Limb (tissue), 2 donors: ENCODE measurements around the gene CRACR2A.

ENCODE experiments used
- DNase-seq, 2 donors: peaks; one replicate each; pipeline ENCODE4 v3.0.0-alpha.2; 2016; ENCODE audit errors: extremely low spot score in 2 of 2

The CRACR2A gene

GRCh38 chr12:3622021-3622821, 130.7 kb downstream of the CRACR2A start:
- DNase-seq = peak in 1 of 2 donors; percentile 53

DNA sequence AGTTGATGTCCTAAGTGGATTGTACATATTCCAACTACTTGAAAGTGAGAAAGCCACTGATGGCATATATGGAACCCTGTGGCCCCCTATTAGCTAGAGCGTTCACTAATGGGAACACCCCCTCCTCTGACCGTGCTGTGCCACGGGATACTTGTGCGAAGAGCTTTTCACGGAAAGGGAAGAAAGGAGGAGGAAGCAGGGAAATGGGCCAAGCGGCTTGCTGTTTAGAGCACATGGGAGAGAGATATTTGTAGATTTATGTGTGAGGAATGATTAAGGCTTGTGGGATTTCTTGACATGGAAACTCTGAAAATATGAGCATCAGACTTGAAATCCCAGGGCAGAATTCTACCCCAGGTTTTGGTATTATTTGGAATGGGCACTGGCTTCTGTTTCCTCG, 132.1 kb downstream of the CRACR2A start:
- no peak for DNase-seq

GRCh38 chr12:3617565-3617964, 135.3 kb downstream of the CRACR2A start:
- DNase-seq = no peak

DNA sequence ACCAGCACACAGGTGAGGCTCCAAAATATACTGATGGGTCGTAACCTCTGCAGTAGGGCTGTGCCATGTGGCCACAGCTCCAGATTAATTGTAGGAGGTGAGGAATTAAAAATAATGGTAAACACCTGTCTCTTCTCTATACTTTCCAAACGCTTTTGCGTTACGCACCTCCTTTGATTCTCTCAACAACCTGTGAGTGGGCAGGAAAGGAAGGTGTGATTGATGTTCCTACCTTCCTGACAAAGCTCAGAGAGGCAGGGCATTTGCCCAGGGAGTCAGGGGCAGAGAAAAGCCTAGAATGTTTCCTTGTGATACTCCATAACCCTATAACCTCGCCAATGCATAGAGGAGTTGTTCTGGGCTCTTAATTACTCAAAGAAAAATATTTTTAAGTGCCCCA, 137.0 kb downstream of the CRACR2A start:
- DNase-seq = no peak

GRCh38 chr12:3614806-3615466, 138.0 kb downstream of the CRACR2A start:
- DNase-seq = no peak

- no peak for DNase-seq
Measured at GRCh38 chr12:3613641-3614395, 139.1 kb downstream of the CRACR2A start.

DNA sequence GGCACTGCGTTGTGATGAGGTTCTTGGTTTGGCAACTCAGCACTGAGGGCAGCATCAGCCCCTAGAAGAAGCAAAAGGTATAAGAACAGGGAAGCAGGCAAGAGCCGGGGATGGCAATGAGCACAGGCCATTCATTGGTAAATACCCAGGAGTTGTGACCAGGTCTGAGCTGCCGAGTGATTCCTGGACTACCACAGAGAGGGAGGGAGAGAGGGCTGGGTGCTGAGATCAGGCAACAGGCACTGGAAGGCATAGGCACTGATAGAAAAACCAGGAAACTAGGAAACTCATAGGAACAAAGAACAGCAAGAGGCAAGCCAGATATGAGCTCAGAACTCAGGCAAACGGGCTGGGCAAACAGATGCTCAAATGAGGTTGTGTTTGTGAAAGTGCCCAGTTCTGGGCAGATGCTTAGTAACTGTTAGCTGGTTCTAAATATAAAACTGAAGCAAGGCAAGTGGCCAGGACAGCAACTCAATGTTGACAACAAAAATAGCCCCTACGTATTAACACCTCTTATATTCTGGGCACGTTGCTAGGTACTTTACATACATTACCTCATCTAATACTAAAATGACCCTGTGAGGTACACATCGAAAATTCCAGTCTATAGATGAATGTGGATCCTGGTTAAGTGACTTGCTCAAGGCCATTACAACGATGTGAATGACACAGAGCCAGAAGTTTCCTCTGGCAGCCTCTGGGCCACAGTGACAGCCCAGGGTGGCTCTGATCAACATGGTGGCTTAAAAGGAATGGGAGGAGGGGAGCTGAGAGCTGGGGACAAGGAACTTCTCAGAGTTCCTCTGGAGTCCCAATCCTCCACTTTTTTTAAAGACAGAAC, 140.8 kb downstream of the CRACR2A start:
- no peak for DNase-seq

DNA sequence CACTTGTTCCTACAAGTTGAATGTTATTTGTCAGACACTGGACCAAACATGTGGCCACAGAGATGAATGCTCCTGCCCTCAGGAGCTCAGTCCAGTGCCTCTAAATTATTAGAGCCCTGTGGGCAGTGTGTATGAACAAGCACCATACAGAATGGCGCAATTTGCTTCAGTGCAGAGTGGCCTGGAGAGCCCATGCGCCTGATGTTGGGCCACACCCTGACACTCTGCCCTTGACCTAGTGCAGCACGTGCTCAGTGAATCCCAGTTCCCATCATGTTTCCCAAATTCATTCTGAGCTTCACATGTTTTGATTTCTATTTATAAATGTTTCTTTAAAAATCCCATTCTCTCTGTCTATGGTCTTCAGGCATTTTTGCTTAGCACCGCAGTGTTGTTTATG, 145.1 kb downstream of the CRACR2A start:
- no peak for DNase-seq

DNA sequence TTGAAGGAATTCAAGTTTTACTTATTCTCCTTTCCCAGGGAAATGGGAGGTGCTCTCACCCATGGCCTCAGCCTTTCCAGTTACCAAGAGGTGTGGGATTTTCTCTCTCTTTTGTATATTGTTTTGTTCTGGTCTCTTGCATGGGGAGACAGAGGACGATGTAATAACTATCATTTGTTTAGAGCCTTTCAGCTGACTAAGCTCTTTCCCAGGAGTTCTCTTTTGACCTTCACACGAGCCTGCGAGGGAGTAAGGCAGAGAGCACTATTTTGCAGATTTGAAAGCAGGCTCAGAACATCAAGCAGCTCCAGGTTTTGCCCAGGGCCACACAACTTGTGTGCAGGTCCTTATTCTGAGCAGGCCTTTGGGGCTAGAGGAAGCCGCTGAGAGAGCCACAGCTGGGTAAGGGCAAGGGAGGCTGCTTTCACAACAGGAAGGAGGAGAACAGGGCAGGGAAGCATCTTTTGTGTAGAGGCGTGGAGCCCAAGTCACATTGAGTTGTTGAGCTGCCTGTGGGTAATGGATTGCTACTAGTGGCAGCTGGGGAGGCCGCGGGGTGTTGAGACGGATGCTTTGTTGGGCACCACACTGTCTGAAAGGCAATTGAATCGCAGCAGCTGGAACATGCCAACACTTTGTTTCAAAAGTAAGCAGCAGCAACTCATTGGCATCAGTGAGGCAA, 145.7 kb downstream of the CRACR2A start:
- DNase-seq = no peak

DNA sequence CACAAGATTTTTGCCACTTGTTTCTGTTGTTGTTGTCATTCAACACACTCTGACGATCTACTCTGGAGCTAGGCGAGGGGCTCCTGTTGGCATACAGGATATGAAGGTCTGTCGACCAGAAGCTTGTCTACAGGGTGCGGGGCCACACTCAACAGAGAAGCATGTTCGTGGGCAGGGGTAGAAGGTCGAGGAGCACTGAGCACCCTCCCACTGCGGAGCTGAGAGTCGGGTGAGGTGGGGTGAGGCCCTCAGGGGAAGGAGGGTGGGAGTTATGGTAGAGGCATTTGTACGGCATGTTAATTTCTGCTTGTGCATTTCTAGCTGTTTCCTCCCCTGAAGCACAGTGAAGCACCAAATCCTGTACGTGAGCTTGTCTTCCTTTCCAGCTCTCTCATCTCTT, 146.8 kb downstream of the CRACR2A start:
- DNase-seq = no peak

DNA sequence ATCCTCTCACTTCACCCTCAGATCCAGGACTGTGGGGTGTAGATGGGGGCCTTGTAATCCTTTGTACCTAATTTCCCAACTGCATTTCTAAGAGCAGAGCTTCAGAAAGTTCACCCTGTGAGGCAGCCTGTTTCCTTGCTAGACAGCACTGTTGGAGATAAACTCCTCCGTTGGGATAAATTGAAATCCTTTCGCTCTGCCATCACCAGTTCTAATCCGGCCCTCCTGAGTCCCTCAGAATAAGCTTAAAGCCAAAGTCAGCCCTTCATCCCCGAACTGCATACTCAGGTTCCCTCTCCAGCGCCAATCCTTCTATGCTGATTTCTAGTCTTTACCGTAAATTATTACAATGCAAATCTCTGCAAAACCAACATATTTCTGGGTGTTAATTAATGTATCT, 147.2 kb downstream of the CRACR2A start:
- no peak for DNase-seq

DNA sequence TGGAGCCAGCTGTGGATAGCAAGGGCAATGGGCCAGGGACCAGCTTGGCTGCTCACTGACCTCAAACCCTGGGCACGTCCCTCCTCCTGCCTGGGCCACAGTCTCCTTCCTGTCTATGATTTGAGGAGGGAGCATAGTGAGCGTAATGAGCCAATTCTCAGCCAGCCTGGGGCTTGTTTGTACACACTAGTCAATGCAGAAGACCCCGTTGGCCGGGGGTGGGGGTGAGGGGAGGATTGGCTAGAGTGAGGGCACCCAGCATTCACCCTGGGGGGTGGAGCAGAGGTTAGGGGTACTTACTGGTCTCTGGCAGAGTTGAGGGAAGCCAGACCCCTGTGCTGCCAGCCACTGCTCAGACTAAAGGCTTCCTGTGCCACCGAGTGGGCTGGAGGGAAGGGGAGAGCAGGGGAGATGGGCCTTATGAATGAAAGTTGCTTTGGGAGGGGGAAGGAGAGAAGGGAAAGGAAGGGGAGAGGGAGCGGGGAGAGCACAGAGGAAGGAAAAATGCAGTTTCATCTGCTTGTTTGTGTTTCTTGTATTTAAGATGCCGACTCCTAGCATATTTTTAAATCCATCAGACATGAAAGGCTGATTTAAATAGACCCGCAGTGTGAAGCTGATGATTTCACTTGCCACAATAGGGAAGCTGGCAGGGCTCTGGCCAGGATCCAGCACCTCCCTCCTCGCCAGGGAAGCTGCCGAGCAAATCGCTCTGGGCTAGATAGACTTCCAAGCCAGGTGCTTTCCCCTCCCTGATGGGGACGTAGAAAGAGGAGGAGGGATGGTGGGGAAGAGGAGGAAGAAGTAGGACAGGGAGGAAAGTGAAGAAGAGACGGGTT, 147.9 kb downstream of the CRACR2A start:
- DNase-seq = peak in 1 of 2 donors; percentile 65

DNA sequence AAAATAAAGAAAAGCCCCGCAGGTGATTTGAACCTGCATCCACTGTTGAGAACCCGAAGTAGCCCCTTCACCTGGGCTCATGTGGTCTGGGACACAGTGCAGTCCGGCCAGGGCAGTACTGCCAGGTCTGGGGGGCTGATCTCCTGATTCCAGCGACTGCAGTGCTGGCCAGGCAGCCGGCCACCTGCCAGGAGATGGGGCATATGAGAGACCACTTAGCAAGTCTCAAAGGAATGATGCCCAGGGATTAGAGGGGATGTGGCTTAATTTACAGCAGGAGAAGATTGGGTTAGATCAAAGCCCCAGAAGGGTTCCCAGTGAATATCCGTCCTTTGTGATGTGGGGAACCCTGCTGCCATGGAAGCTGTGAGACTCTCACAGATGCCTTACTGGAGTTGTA, 148.6 kb downstream of the CRACR2A start:
- DNase-seq = no peak

- no peak for DNase-seq
Measured at GRCh38 chr12:3603576-3603975, 149.3 kb downstream of the CRACR2A start.

- no peak for DNase-seq
Measured at GRCh38 chr12:3602488-3602887, 150.4 kb downstream of the CRACR2A start.

DNA sequence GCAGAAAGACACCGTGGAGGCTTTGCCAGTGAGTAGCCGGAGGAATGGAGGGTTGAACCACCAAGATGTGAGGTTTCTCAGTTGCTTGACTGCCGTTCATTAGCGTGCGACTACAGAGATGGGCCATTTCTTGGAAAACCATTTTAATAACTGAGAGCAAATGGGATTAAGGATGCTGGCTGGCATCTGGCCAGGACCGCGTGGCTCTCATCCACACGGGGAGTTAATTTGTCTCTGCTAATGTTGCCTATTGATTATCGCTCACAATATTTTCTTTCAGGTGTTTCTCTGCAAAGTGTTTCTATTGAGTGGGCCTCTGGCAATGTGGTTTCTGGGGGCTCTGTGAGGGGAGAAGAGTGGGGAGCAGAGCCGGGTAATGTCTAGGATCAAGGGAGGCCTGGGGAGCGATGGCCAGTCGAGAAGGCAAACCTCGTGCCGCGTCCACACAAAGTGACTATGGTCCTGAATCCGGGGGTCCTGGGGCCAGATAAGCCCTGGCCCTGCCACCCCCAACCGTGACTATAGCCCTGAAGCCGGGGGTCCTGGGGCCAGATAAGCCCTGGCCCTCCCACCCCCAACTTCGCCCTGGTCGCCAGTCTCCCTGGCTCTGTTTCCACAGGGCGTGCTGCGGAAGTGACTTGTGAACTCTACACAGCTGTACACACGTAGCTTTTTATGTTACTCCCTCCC, 151.3 kb downstream of the CRACR2A start:
- DNase-seq = no peak

DNA sequence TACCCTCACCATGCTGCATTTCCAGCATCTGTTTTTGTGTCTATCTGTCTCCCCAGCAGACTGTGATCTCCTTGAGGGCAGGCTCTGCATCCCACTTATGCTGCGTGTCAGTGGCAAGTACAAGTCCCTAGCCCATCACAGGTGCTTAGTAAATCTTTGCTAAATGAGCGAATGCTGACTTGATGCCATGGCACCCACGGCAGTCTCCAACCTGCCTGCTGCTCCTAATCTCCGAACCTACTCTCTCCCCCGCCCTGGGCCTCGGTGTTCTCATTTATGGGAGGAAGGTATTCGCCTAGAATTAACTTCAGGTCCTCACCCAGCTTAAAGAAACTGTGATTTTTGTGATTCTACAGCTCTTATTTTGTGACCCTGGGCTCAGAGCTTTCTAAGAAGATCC, 152.0 kb downstream of the CRACR2A start:
- no peak for DNase-seq

- DNase-seq = no peak
Measured at GRCh38 chr12:3600039-3600720, 152.7 kb downstream of the CRACR2A start.
